IMR-90 (cell line): ENCODE results near the gene FAM193A. TPM values are rescaled to one million over a fixed set of nuclear protein-coding genes. Genes with fewer than 3 reads are reported as not detected.

Experiments used
- ATAC-seq: fragments of 200-7000 bp; cut with Tn5 transposase; 2 replicates; pipeline ENCODE4 v1.9.1; 2020; ENCODE audit warnings: low read depth, mild to moderate bottlenecking, moderate library complexity
- BruUV-seq: library from RNA; stranded (reverse); fragments of 400-500 nt; replicated peaks from 2 replicates; lab custom pipeline; 2021; lab: Mats Ljungman, UMichigan
- CTCF ChIA-PET: fragments of 300-600 bp; formaldehyde crosslinking; extraction: SDS; loops from one replicate; lab custom pipeline; 2021; ENCODE audit warnings: antibody characterized with exemption; lab: Yijun Ruan, JAX
- POLR2A ChIA-PET: fragments of 300-600 bp; sonication (Branson Sonifier 250); formaldehyde crosslinking; loops from one replicate; lab custom pipeline; 2022; ENCODE audit warnings: antibody characterized with exemption; ENCODE audit not compliant: unreplicated experiment; lab: Charles Lee
- DNase-seq: peaks from one replicate; pipeline ENCODE4 v3.0.0; 2013
- H2AFZ ChIP-seq: replicated peaks from 2 replicates; pipeline ENCODE3; 2013; ENCODE audit warnings: low read length, mild to moderate bottlenecking; ENCODE audit not compliant: poor library complexity
- H2AK5ac ChIP-seq: 2 replicates; pipeline ENCODE4 v1.6.1; 2013; ENCODE audit warnings: low read depth, low read length, inconsistent platforms
- H2AK9ac ChIP-seq: replicated peaks from 2 replicates; pipeline ENCODE3; 2013; ENCODE audit warnings: mild to moderate bottlenecking, low read depth, low read length, moderate library complexity; ENCODE audit not compliant: poor library complexity
- H2BK120ac ChIP-seq: 2 replicates; pipeline ENCODE4 v1.6.1; 2013; ENCODE audit warnings: low read depth, low read length, inconsistent platforms
- H2BK15ac ChIP-seq: 3 replicates; pipeline ENCODE4 v1.6.1; 2013; ENCODE audit warnings: low read depth, low read length, inconsistent platforms
- H2BK20ac ChIP-seq: 2 replicates; pipeline ENCODE4 v1.6.1; 2013; ENCODE audit warnings: low read depth, mild to moderate bottlenecking, inconsistent platforms, low read length, moderate library complexity
- H2BK5ac ChIP-seq: 2 replicates; pipeline ENCODE4 v1.6.1; 2013; ENCODE audit warnings: mild to moderate bottlenecking, low read depth, low read length, inconsistent platforms; ENCODE audit not compliant: poor library complexity, severe bottlenecking
- H3K14ac ChIP-seq: replicated peaks from 2 replicates; pipeline ENCODE4 v1.6.1; 2013; ENCODE audit warnings: low read depth, low read length, inconsistent platforms
- H3K18ac ChIP-seq: 2 replicates; pipeline ENCODE4 v1.6.1; 2013; ENCODE audit warnings: low read depth, low read length, control low read depth
- H3K23ac ChIP-seq: 2 replicates; pipeline ENCODE4 v1.6.1; 2013; ENCODE audit warnings: low read depth, low read length, inconsistent platforms
- H3K27ac ChIP-seq: 2 replicates; pipeline ENCODE4 v1.5.1; 2013; ENCODE audit warnings: mild to moderate bottlenecking, control low read depth, low read length; ENCODE audit not compliant: insufficient read depth
- H3K27me3 ChIP-seq: 2 replicates; pipeline ENCODE4 v1.6.1; 2013; ENCODE audit warnings: low read length; ENCODE audit not compliant: control insufficient read depth, insufficient read depth
- H3K36me3 ChIP-seq: 2 replicates; pipeline ENCODE4 v1.6.1; 2013; ENCODE audit warnings: low read length, mixed read lengths; ENCODE audit not compliant: control insufficient read depth, insufficient read depth
- H3K4ac ChIP-seq: 2 replicates; pipeline ENCODE4 v1.6.1; 2013; ENCODE audit warnings: low read depth, low read length, inconsistent platforms
- H3K4me1 ChIP-seq: 2 replicates; pipeline ENCODE4 v1.6.1; 2013; ENCODE audit warnings: low read length, mixed read lengths; ENCODE audit not compliant: control insufficient read depth, insufficient read depth
- H3K4me2 ChIP-seq: 2 replicates; pipeline ENCODE4 v1.6.1; 2013; ENCODE audit warnings: low read depth, mild to moderate bottlenecking, control low read depth, low read length, moderate library complexity
- H3K4me3 ChIP-seq: 2 replicates; pipeline ENCODE4 v1.5.1; 2013; ENCODE audit warnings: low read depth, mild to moderate bottlenecking, control low read depth, low read length, moderate library complexity; ENCODE audit not compliant: insufficient read depth
- H3K56ac ChIP-seq: 2 replicates; pipeline ENCODE4 v1.6.1; 2013; ENCODE audit warnings: low read length, inconsistent platforms; ENCODE audit not compliant: insufficient read depth; ENCODE audit errors: extremely low read depth
- H3K79me1 ChIP-seq, 2 experiments: 2 replicates each; pipeline ENCODE4 v1.6.1; 2013; ENCODE audit warnings: low read length in 2 of 2, inconsistent platforms in 1 of 2, low read depth in 1 of 2
- H3K9ac ChIP-seq: 2 replicates; pipeline ENCODE4 v1.6.1; 2013; ENCODE audit warnings: low read depth, low read length, control low read depth
- H3K9me1 ChIP-seq: 2 replicates; pipeline ENCODE4 v1.6.1; 2013; ENCODE audit warnings: low read length, inconsistent platforms; ENCODE audit not compliant: insufficient read depth
- H3K9me3 ChIP-seq: 2 replicates; pipeline ENCODE4 v1.6.1; 2013; ENCODE audit warnings: low read length; ENCODE audit not compliant: control insufficient read depth, insufficient read depth
- H4K20me1 ChIP-seq: 2 replicates; pipeline ENCODE4 v1.6.1; 2013; ENCODE audit warnings: low read length, inconsistent platforms; ENCODE audit not compliant: insufficient read depth
- H4K5ac ChIP-seq: 2 replicates; pipeline ENCODE4 v1.6.1; 2013; ENCODE audit warnings: mild to moderate bottlenecking, low read depth, low read length, control low read depth
- H4K8ac ChIP-seq, 2 experiments: 2 replicates each; pipeline ENCODE4 v1.6.1; 2013; ENCODE audit warnings: low read depth in 2 of 2, low read length in 2 of 2, control low read depth in 1 of 2, inconsistent platforms in 1 of 2
- H4K91ac ChIP-seq: 2 replicates; pipeline ENCODE4 v1.6.1; 2013; ENCODE audit warnings: low read depth, low read length, inconsistent platforms; ENCODE audit not compliant: insufficient read depth
- BHLHE40 ChIP-seq: fragments of 150-350 bp; IDR thresholded peaks from 2 replicates; pipeline ENCODE4 v1.6.1; 2016; ENCODE audit warnings: mild to moderate bottlenecking, low read depth, low read length
- CEBPB ChIP-seq: IDR thresholded peaks from 2 replicates; pipeline ENCODE4 v1.6.1; 2012; ENCODE audit warnings: low read depth, low read length, improper control_type of control experiment
- CHD1 ChIP-seq: IDR thresholded peaks from 2 replicates; pipeline ENCODE4 v1.6.1; 2012; ENCODE audit warnings: low read depth, low read length, improper control_type of control experiment
- CTCF ChIP-seq: conservative IDR thresholded peaks from 2 replicates; pipeline ENCODE4 v1.5.1; 2012; ENCODE audit warnings: mild to moderate bottlenecking, low read depth, low read length, improper control_type of control experiment
- ELK1 ChIP-seq: fragments of 150-350 bp; IDR thresholded peaks from 2 replicates; pipeline ENCODE4 v1.6.1; 2016; ENCODE audit warnings: low read depth, mild to moderate bottlenecking, low read length, moderate library complexity, borderline replicate concordance
- FOS ChIP-seq: fragments of 150-350 bp; IDR thresholded peaks from 2 replicates; pipeline ENCODE4 v1.6.1; 2016; ENCODE audit warnings: low read depth, low read length
- MAFK ChIP-seq: IDR thresholded peaks from 2 replicates; pipeline ENCODE4 v1.6.1; 2012; ENCODE audit warnings: low read depth, low read length, improper control_type of control experiment
- MAZ ChIP-seq: IDR thresholded peaks from 2 replicates; pipeline ENCODE4 v1.6.1; 2012; ENCODE audit warnings: low read depth, mild to moderate bottlenecking, low read length, improper control_type of control experiment, moderate library complexity, borderline replicate concordance
- MXI1 ChIP-seq: IDR thresholded peaks from 2 replicates; pipeline ENCODE4 v1.6.1; 2012; ENCODE audit warnings: low read depth, mild to moderate bottlenecking, low read length, moderate library complexity, borderline replicate concordance
- NFE2L2 ChIP-seq: fragments of 150-350 bp; IDR thresholded peaks from 2 replicates; pipeline ENCODE4 v1.6.1; 2016; ENCODE audit warnings: low read depth, mild to moderate bottlenecking, low read length
- POLR2A ChIP-seq: IDR thresholded peaks from 2 replicates; pipeline ENCODE4 v1.6.1; 2012; ENCODE audit warnings: mild to moderate bottlenecking, low read depth, low read length
- RAD21 ChIP-seq: IDR thresholded peaks from 2 replicates; pipeline ENCODE4 v1.6.1; 2012; ENCODE audit warnings: low read length, improper control_type of control experiment
- RCOR1 ChIP-seq: IDR thresholded peaks from 2 replicates; pipeline ENCODE4 v1.6.1; 2012; ENCODE audit warnings: mild to moderate bottlenecking, low read length, improper control_type of control experiment; ENCODE audit not compliant: insufficient replicate concordance
- RFX5 ChIP-seq: IDR thresholded peaks from 2 replicates; pipeline ENCODE4 v1.8.0; 2012; ENCODE audit warnings: low read depth, mild to moderate bottlenecking, low read length, moderate library complexity
- SMC3 ChIP-seq: fragments of 150-350 bp; IDR thresholded peaks from 2 replicates; pipeline ENCODE4 v1.6.1; 2016; ENCODE audit warnings: low read depth, mild to moderate bottlenecking, antibody characterized with exemption, low read length, moderate library complexity
- USF2 ChIP-seq: fragments of 150-350 bp; IDR thresholded peaks from 2 replicates; pipeline ENCODE4 v1.6.1; 2017; ENCODE audit warnings: mild to moderate bottlenecking, antibody characterized with exemption, low read length, low read depth
- WGBS, 2 experiments: methylation state at CpG; one replicate each; pipeline versions ENCODE4 v1.1.5 to v1.1.7; 2013; ENCODE audit warnings: missing lambda C conversion rate in 2 of 2; ENCODE audit not compliant: insufficient read length in 1 of 2; ENCODE audit errors: extremely low coverage in 2 of 2; 5-methylcytosine and 5-hydroxymethylcytosine counted together
- dilution Hi-C: fragments of 300-500 bp; cut with HindIII; formaldehyde crosslinking; loops from one replicate; pipeline ENCODE4 v1.14.3; 2018; ENCODE audit warnings: low sequenced_read_pairs; ENCODE audit not compliant: unreplicated experiment
- in situ Hi-C: fragments of 300-500 bp; cut with MboI; formaldehyde crosslinking; loops from 3 replicates; pipeline ENCODE4 v1.14.3; 2019; ENCODE audit warnings: low sequenced_read_pairs, inconsistent platforms, mixed read lengths
- intact Hi-C: fragments of 100-400 bp; cut with micrococcal nuclease; formaldehyde crosslinking; loops from 2 replicates; pipeline ENCODE4 v1.10.0; 2022
- polyA plus RNA-seq, 3 experiments: library from polyadenylated mRNA; depleted of rRNA; stranded (reverse); fragments of >200 nt; gene quantifications; 2 replicates each; pipeline ENCODE4 v1.2.3, GENCODE V29; 2012; ENCODE audit warnings: low replicate concordance in 1 of 3
- total RNA-seq: library from RNA; depleted of rRNA; stranded (reverse); fragments of >200 nt; gene quantifications from 2 replicates; pipeline ENCODE4 v1.2.3, GENCODE V29; 2012

FAM193A gene
- total and polyA plus RNA-seq, 2 of the 4 experiments (the other 2 are of a cell fraction), result 6.8 to 11.0 TPM

GRCh38 chr4:2666722-2667247 lies 130.3 kb downstream of the FAM193A start:
- TF ChIP-seq SMC3, result no peak
- TF ChIP-seq MAFK, result no peak
- TF ChIP-seq CTCF, result no peak
- TF ChIP-seq CEBPB, result no peak
- TF ChIP-seq RFX5, result no peak
- TF ChIP-seq RAD21, result no peak
- TF ChIP-seq NFE2L2, result no peak
- no peak for TF ChIP-seq BHLHE40
- no peak for TF ChIP-seq CHD1
- no peak for TF ChIP-seq FOS
- no peak for TF ChIP-seq MXI1
- no peak for TF ChIP-seq USF2
- no peak for TF ChIP-seq ELK1
- no peak for TF ChIP-seq RCOR1
- TF ChIP-seq MAZ, result no peak
- no peak for TF ChIP-seq POLR2A
- intact Hi-C loops (no loop called here), dilution Hi-C loops (no loop called here), in situ Hi-C loops (no loop called here)
- H3K79me1 ChIP-seq, result peaks cover 24 to 56% of the 10 kb centered on the region in 2 experiments
- no peak overlapping the region for H3K27ac ChIP-seq
- H2BK20ac ChIP-seq, result no peak overlapping the region
- H3K4me2 ChIP-seq, result peak overlapping the region; percentile 75
- H2AK9ac ChIP-seq, result no peak overlapping the region
- no peak overlapping the region for H3K9ac ChIP-seq
- no peak overlapping the region for H4K8ac ChIP-seq
- POLR2A ChIA-PET, result no interaction called here
- H3K9me3 ChIP-seq, result no peaks in the 10 kb centered on the region
- H3K23ac ChIP-seq, result peak overlapping the region; percentile 42; the same call in 1 of the 2 replicates
- DNase-seq (no peak), ATAC-seq (no peak)
- H3K36me3 ChIP-seq, result peaks cover 22% of the 10 kb centered on the region
- H3K56ac ChIP-seq, result no peak overlapping the region
- H2BK15ac ChIP-seq, result no peak overlapping the region
- no peak overlapping the region for H3K14ac ChIP-seq
- CTCF ChIA-PET, result no interaction called here
- no peaks in the 10 kb centered on the region for H3K27me3 ChIP-seq
- no peak overlapping the region for H2AFZ ChIP-seq
- H3K9me1 ChIP-seq, result peaks cover 13% of the 10 kb centered on the region
- no peak overlapping the region for H3K4me3 ChIP-seq
- no peak overlapping the region; the same call in 1 of the 2 replicates for H2AK5ac ChIP-seq
- H2BK120ac ChIP-seq, result no peak overlapping the region
- H2BK5ac ChIP-seq, result no peak overlapping the region
- H4K20me1 ChIP-seq, result peaks cover 19% of the 10 kb centered on the region
- WGBS, 2 experiments, result 93% methylated on average over 2 of the region's 2 CpGs; no CpG with 5 or more reads in 1 of the 2 experiments
- H3K18ac ChIP-seq, result no peak overlapping the region
- H3K4ac ChIP-seq, result no peak overlapping the region
- H4K91ac ChIP-seq, result no peak overlapping the region
- H3K4me1 ChIP-seq, result peaks cover 7% of the 10 kb centered on the region
- no TSS peak for BruUV-seq
- H4K5ac ChIP-seq, result no peak overlapping the region
